ENCODE results near the gene FAM180B.

DNA sequence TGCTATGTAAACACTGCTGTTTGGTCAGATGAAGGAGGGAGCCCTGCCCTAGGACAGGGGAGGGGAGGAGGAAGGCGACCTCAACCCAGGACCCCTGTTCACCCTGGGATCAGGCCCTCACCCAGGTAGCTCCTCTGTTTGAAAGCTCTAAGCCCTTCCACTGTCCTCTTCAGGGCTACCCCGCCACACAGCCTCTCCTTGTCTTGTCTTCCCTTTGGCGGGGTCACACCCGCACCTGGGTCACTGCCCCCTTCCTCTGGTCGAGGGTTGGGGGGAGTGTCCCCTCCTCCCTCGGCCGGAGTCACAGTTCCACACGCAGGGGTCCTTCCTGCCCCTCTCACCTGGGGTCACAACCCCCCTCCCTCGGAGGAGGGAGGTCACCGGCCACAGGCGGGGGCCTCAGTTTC lies 21.5 kb upstream of the FAM180B start:
- TF ChIP-seq ZNF543 (CRISPR knock-in tag; IDR thresholded peaks at IDR 0.05) (no peak), MBNL3 (CRISPR knock-in tag; conservative IDR thresholded peaks at IDR 0.05) (no peak), YY1 (IDR thresholded peaks at IDR 0.05; ENCODE audit: insufficient read depth, insufficient replicate concordance, low read depth, low read length) (no peak), ZNF674 (CRISPR knock-in tag; IDR thresholded peaks at IDR 0.05; ENCODE audit: low read depth) (no peak), TAF1 (CRISPR knock-in tag; IDR thresholded peaks at IDR 0.05) (no peak), POLR2A (IDR thresholded peaks at IDR 0.05; ENCODE audit: insufficient read depth in 1 of 2, low read depth in 2 of 2, low read length in 2 of 2) (no peak)
- TF ChIP-seq, protein P1, sequence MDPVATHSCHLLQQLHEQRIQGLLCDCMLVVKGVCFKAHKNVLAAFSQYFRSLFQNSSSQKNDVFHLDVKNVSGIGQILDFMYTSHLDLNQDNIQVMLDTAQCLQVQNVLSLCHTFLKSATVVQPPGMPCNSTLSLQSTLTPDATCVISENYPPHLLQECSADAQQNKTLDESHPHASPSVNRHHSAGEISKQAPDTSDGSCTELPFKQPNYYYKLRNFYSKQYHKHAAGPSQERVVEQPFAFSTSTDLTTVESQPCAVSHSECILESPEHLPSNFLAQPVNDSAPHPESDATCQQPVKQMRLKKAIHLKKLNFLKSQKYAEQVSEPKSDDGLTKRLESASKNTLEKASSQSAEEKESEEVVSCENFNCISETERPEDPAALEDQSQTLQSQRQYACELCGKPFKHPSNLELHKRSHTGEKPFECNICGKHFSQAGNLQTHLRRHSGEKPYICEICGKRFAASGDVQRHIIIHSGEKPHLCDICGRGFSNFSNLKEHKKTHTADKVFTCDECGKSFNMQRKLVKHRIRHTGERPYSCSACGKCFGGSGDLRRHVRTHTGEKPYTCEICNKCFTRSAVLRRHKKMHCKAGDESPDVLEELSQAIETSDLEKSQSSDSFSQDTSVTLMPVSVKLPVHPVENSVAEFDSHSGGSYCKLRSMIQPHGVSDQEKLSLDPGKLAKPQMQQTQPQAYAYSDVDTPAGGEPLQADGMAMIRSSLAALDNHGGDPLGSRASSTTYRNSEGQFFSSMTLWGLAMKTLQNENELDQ (CRISPR knock-in tag; IDR thresholded peaks at IDR 0.05; ENCODE audit: borderline replicate concordance), result no peak
- TF ChIP-seq, protein P2, sequence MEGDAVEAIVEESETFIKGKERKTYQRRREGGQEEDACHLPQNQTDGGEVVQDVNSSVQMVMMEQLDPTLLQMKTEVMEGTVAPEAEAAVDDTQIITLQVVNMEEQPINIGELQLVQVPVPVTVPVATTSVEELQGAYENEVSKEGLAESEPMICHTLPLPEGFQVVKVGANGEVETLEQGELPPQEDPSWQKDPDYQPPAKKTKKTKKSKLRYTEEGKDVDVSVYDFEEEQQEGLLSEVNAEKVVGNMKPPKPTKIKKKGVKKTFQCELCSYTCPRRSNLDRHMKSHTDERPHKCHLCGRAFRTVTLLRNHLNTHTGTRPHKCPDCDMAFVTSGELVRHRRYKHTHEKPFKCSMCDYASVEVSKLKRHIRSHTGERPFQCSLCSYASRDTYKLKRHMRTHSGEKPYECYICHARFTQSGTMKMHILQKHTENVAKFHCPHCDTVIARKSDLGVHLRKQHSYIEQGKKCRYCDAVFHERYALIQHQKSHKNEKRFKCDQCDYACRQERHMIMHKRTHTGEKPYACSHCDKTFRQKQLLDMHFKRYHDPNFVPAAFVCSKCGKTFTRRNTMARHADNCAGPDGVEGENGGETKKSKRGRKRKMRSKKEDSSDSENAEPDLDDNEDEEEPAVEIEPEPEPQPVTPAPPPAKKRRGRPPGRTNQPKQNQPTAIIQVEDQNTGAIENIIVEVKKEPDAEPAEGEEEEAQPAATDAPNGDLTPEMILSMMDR (CRISPR knock-in tag; IDR thresholded peaks at IDR 0.05), result peak; percentile 13; the same call in 1 of the 2 replicates
- TF ChIP-seq, protein P3, sequence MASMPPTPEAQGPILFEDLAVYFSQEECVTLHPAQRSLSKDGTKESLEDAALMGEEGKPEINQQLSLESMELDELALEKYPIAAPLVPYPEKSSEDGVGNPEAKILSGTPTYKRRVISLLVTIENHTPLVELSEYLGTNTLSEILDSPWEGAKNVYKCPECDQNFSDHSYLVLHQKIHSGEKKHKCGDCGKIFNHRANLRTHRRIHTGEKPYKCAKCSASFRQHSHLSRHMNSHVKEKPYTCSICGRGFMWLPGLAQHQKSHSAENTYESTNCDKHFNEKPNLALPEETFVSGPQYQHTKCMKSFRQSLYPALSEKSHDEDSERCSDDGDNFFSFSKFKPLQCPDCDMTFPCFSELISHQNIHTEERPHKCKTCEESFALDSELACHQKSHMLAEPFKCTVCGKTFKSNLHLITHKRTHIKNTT (CRISPR knock-in tag; IDR thresholded peaks at IDR 0.05), result no peak
